T-helper 1 cell treated with Interleukin-12 subunit alpha and Interleukin-12 subunit beta and Interleukin-4 antibody, amounts not matched to agents 30 μg/mL and 1 μg/mL, for 36 hours (primary cell): ENCODE results near the gene NCOA6.

Experiments used
- H3K27ac Mint-ChIP-seq: one replicate; pipeline ENCODE4 v1.8.0; 2021; ENCODE audit warnings: mild to moderate bottlenecking, mixed read lengths
- H3K27me3 Mint-ChIP-seq: one replicate; pipeline ENCODE4 v1.8.0; 2021; ENCODE audit warnings: low read depth, mixed read lengths
- H3K36me3 Mint-ChIP-seq: one replicate; pipeline ENCODE4 v1.8.0; 2021; ENCODE audit warnings: low read depth, mixed read lengths
- H3K4me1 Mint-ChIP-seq: one replicate; pipeline ENCODE4 v1.8.0; 2021; ENCODE audit warnings: low read depth, mixed read lengths
- H3K4me3 Mint-ChIP-seq: one replicate; pipeline ENCODE4 v1.8.0; 2021; ENCODE audit warnings: mild to moderate bottlenecking, moderate library complexity, mixed read lengths
- H3K9me3 Mint-ChIP-seq: one replicate; pipeline ENCODE4 v1.8.0; 2021; ENCODE audit warnings: mixed read lengths

Gene NCOA6

DNA sequence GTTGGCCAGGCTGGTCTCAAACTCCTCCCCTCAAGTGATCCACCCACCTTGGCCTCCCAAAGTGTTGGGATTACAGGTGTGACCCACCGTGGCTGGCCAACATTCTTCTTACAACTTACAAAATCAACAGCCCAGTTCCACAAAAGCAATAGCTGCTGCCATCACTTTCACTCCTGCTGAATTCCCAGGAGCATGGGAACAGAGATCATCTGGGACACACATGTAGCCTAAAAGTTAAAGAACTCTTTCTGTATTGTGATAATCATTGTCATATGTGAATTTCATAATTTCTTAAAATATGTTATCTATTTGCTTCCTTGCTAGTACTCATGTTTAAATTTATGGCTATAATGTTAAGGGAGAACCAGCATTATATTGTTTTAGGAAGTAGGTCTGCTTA, 51.7 kb downstream of the NCOA6 start:
- Mint-ChIP-seq H3K4me3 (no peak overlapping the region), H3K36me3 (peaks cover 28% of the 10 kb centered on the region), H3K27me3 (no peaks in the 10 kb centered on the region), H3K4me1 (no peaks in the 10 kb centered on the region), H3K27ac (no peak overlapping the region), H3K9me3 (no peaks in the 10 kb centered on the region)

DNA sequence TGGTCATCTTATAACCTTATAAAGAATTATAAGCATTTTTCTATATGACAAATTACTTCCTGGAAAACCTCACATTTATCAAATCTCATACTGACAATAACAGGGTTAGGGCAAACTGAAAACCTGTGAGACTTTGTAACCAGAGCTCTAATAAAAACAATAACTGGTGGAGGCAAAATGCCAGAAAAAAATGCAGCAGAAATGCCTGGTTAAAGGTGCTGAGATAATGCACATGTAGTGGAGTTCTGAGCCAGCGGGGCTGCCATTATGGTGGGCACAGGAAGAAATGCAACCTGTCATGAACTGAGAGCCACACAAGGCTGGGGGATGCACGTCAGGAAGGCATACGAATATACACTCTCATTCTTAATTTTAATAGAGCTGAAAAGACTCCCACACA, 53.0 kb downstream of the NCOA6 start:
- Mint-ChIP-seq H3K27me3 (no peaks in the 10 kb centered on the region), H3K36me3 (peaks cover 32% of the 10 kb centered on the region), H3K9me3 (no peaks in the 10 kb centered on the region), H3K4me3 (no peak overlapping the region), H3K4me1 (no peaks in the 10 kb centered on the region), H3K27ac (no peak overlapping the region)

DNA sequence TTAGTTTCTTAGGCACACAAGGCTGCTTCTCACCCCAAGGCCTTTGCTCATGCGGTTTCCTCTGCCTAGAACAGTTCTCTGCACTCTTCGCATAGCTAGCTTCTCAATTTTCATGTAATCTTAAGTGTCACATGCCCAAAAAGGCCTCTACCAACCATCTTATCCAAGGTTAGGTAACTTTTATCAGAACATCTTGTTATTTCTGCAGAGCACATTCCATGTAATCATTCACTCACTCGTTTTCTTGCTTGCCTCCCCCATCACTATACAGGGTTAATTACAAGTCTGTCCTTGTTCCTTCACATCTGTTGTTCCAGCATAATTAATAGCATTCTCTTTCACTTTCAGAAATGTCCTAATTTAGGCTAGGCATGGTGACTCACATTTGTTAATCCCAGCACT, 53.8 kb downstream of the NCOA6 start:
- H3K4me1 Mint-ChIP-seq: no peaks in the 10 kb centered on the region
- no peaks in the 10 kb centered on the region for H3K9me3 Mint-ChIP-seq
- H3K27me3 Mint-ChIP-seq: no peaks in the 10 kb centered on the region
- H3K36me3 Mint-ChIP-seq: peaks cover 32% of the 10 kb centered on the region
- no peak overlapping the region for H3K4me3 Mint-ChIP-seq
- H3K27ac Mint-ChIP-seq: no peak overlapping the region

DNA sequence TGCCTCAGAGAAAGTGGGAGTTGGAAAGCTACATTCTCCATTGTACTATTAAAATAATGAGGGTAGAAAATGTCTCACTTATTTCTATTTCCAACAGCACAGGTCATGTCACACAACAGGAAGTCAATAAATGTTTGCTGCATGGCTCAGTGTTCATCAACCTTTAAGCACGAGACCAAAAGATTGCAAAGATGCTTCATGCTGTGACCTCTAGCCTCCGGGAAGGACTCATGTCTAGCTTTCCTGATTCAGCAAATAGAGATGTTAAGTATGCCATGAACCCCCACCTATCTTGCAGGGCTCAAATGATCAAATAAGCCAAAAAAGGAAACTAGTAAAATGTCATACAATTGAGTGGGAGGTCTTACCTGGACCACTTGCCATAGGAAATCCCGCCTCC, 57.4 kb downstream of the NCOA6 start:
- no peaks in the 10 kb centered on the region for H3K27me3 Mint-ChIP-seq
- H3K4me1 Mint-ChIP-seq: no peaks in the 10 kb centered on the region
- H3K27ac Mint-ChIP-seq: no peak overlapping the region
- no peak overlapping the region for H3K4me3 Mint-ChIP-seq
- H3K36me3 Mint-ChIP-seq: peaks cover 17% of the 10 kb centered on the region
- no peaks in the 10 kb centered on the region for H3K9me3 Mint-ChIP-seq

DNA sequence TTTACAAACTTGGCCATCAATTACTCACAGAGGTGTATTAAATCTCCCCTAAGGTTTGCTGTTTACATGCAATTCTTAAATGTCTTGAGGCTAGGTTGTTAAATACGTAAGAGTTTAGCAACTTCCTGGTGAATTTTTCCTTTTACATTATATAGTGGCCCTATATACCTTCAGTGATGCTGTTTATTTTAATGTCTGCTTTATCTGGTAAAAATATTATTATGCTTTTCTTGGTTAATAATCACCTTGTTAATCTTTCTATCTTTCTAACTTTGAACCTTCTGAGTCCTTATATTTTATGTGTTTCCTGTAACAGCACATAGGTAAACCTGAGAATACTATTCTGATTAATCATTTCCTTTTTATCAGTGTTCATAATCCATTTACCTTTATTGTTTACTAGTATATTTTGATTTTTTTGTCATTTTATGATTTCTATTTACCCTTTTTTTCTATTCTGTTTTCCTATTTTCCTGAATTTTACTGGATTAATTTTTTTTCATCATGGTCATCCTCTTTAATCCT, 63.4 kb downstream of the NCOA6 start:
- Mint-ChIP-seq H3K36me3 (peaks cover 29% of the 10 kb centered on the region), H3K4me3 (no peak overlapping the region), H3K9me3 (no peaks in the 10 kb centered on the region), H3K27ac (no peak overlapping the region), H3K27me3 (no peaks in the 10 kb centered on the region), H3K4me1 (no peaks in the 10 kb centered on the region)

DNA sequence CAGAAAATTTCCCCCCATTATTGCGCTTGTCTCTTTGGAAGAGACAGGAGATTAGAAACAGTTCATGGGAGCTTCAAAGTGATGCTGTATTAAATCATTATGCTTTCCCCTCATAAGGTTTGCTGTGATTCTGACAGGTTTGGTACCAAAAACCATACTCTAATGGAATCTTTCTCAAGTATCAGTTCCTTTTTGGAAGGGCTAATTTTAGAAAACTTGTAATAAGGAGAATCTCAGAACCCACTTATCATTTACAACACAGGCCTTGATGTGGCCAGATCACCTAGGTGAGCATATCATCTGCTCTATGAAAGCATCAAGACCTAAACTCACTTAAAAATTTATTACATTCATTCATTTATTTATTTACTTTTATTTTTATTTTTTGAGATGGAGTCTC, 70.1 kb downstream of the NCOA6 start:
- no peaks in the 10 kb centered on the region for H3K9me3 Mint-ChIP-seq
- no peak overlapping the region for H3K27ac Mint-ChIP-seq
- H3K27me3 Mint-ChIP-seq: no peaks in the 10 kb centered on the region
- H3K4me3 Mint-ChIP-seq: no peak overlapping the region
- peaks cover 5% of the 10 kb centered on the region for H3K4me1 Mint-ChIP-seq
- peaks cover 36% of the 10 kb centered on the region for H3K36me3 Mint-ChIP-seq

DNA sequence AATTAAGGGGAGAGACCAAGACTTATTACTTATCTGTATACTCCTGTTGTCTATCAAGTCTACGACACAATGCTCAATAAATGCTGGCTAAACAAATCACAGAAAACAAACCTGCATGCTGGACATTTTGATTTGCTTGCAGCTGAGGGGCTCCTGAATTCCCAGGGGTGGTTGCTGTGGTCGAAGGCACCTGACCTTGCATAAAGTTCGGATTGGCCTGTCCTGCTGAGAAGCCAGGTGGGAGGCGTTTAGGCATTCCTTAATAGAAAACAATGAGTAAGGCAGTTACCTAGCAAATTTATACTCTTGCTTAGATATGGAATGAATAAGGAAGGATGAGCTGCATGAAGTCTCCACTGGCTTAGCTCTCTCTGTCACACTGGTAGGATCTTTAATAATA, 70.8 kb downstream of the NCOA6 start:
- Mint-ChIP-seq H3K27ac (no peak overlapping the region), H3K4me1 (peaks cover 5% of the 10 kb centered on the region), H3K36me3 (peaks cover 42% of the 10 kb centered on the region), H3K27me3 (no peaks in the 10 kb centered on the region), H3K9me3 (no peaks in the 10 kb centered on the region), H3K4me3 (no peak overlapping the region)

DNA sequence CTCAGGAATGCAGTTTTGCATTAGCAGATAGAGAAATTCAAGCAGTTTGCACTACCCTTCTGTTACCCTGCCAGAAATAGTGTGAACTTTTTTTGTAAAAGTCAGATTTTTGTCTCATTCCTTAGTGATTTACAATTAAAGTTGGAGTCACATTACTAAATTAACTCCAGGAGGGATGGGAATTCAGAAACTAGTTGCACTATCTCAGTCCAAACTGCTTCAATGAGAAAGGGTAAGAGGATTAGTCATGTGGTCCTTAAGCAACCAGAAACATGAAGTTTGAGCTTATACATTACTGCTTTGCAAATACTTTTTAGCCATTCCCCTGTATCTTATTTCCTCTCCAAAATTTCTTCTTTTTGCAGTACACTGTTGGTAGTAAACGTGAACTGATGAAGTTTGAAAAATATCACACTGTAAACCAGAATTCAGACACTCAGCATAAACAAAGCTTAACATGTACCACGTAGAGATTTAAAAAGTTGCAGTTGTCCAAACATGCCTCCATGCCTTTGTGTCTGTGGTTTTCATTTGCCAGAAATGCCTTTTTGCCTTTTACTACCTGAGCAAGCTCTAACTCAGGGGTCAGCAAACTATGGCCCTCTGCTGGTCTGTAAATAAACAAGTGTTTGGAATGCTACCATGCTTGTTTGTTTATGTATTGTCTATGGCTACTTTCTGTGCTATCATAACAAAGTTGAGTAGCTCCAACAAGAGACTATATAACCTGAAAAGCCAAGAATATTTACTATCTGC, 71.6 kb downstream of the NCOA6 start:
- Mint-ChIP-seq H3K4me1 (peaks cover 5% of the 10 kb centered on the region), H3K27ac (no peak overlapping the region), H3K4me3 (no peak overlapping the region), H3K9me3 (no peaks in the 10 kb centered on the region), H3K27me3 (no peaks in the 10 kb centered on the region), H3K36me3 (peaks cover 41% of the 10 kb centered on the region)

DNA sequence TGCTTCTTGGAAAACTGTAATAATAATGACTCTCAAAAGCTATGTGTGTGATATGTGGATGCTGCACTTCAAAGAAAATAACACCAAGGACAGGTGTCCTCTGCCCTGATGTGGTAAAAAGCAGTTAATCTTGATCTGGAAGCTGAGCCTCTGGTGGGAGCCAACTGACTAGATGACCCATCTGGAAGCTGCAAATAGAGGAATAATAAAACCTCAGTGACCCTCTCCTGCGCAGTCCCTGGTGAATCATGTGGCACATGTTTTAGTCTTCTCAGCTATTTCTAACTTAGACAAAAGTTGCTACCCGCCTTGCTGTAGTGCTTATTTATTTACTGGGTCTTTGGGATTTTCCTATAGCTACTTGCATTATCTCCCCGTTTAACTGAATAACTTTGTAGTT, 74.0 kb downstream of the NCOA6 start:
- H3K27ac Mint-ChIP-seq: no peak overlapping the region
- no peaks in the 10 kb centered on the region for H3K9me3 Mint-ChIP-seq
- peaks cover 9% of the 10 kb centered on the region for H3K4me1 Mint-ChIP-seq
- no peaks in the 10 kb centered on the region for H3K27me3 Mint-ChIP-seq
- H3K36me3 Mint-ChIP-seq: peaks cover 31% of the 10 kb centered on the region
- H3K4me3 Mint-ChIP-seq: no peak overlapping the region

DNA sequence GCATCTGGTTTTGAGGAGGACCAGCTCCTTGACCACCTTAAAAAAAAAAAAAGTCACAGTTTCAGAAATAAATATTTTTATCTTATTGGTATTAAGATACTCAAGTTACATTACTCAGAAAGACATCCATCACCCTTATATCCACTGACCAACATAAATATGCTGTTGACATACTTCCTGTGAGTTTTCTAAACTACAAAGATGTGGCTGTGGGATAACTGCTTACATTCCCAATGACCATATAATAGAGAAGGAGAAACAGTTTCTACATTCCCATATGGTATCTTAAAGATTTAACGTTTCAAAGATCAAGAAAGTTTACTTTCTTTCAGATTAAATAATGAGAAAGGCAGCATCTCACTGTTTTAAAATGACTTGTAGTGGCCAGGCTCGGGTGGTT, 75.0 kb downstream of the NCOA6 start:
- Mint-ChIP-seq H3K36me3 (peaks cover 35% of the 10 kb centered on the region), H3K27ac (no peak overlapping the region), H3K4me1 (peaks cover 9% of the 10 kb centered on the region), H3K27me3 (no peaks in the 10 kb centered on the region), H3K9me3 (no peaks in the 10 kb centered on the region), H3K4me3 (no peak overlapping the region)

DNA sequence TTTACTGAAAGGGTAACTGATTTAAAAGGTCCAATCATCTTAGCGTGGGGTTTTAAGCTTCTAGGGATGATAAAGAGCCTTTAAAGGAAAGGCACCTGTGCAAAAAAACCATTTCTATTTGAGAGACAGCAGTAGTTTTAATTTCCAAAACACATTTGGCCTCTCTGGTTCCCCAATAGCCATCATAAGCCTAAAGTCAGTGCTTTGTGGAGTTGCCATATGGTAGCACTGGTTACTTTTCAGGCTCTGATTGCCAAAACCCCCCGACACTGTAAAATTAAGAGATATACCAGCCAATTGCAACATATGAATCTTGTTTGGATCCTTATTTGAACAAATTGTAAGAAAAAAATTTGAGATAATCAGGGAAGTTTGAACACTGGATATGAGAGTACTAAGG, 76.7 kb downstream of the NCOA6 start:
- Mint-ChIP-seq H3K36me3 (peaks cover 26% of the 10 kb centered on the region), H3K4me3 (no peak overlapping the region), H3K27ac (no peak overlapping the region), H3K4me1 (peaks cover 6% of the 10 kb centered on the region), H3K27me3 (no peaks in the 10 kb centered on the region), H3K9me3 (no peaks in the 10 kb centered on the region)

DNA sequence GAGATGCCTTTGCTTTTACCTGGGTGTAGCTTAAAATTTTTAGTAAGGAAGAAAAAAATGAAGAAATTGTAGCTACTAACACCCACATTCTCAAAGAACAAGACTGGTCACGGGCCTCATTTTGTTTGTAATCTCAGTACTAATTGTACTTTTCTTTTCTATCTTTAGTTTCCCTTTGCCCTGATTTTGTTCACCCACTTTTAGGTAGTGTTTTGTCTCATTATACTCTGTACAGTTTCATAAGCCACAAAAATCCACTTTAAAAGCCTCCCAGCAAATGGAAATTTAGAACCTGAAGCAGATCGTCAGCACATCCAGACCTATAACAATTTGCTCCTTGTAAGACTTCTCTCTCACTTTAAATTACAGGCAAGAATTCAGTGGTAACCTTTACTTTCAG, 78.0 kb downstream of the NCOA6 start:
- Mint-ChIP-seq H3K27ac (no peak overlapping the region), H3K36me3 (peaks cover 34% of the 10 kb centered on the region)

DNA sequence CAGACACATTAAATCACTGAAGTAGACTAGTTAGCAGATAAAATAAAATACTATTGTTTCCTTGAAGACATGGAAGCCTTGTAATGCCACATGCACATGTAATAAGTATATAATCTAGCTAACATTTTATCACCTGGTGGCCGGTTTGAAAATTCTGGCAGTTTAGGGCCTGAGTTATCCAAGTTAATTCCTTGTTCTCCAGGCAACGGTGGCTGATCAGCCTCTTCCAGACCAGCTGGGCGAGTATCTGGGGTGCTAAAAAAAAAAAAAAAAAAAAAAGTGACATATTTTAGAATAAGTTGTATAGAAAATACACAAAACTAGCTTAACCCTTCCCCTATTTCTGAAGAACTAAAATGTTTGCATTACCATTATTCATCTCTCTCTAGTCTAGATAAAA, 78.8 kb downstream of the NCOA6 start:
- no peak overlapping the region for H3K27ac Mint-ChIP-seq
- peaks cover 36% of the 10 kb centered on the region for H3K36me3 Mint-ChIP-seq
- no peaks in the 10 kb centered on the region for H3K27me3 Mint-ChIP-seq
- H3K4me1 Mint-ChIP-seq: peaks cover 4% of the 10 kb centered on the region
- no peaks in the 10 kb centered on the region for H3K9me3 Mint-ChIP-seq
- H3K4me3 Mint-ChIP-seq: no peak overlapping the region

More for the DNA sequence above, 78.0 kb downstream of the NCOA6 start:
- no peak overlapping the region for H3K4me3 Mint-ChIP-seq
- H3K9me3 Mint-ChIP-seq: no peaks in the 10 kb centered on the region
- peaks cover 6% of the 10 kb centered on the region for H3K4me1 Mint-ChIP-seq
- H3K27me3 Mint-ChIP-seq: no peaks in the 10 kb centered on the region

DNA sequence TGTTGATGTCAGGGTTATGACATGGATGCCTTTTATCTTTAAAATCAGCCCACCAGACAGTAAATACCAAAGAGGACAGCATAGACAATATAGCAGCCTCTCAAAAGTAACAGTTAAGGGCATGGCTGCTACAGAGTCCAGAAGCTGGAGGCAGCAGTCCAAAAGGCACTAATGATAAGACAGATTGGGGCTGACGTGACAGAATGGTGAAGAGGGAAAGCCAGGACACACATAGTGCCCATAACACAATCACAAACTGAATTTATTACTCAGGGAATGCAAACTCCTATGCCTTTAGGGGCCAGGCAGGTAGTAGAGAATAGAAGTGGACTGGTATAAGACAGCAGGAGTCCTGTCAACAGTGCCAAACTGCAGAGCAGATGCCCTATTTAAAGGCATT, 80.6 kb downstream of the NCOA6 start:
- no peaks in the 10 kb centered on the region for H3K9me3 Mint-ChIP-seq
- peaks cover 42% of the 10 kb centered on the region for H3K36me3 Mint-ChIP-seq
- no peak overlapping the region for H3K27ac Mint-ChIP-seq

DNA sequence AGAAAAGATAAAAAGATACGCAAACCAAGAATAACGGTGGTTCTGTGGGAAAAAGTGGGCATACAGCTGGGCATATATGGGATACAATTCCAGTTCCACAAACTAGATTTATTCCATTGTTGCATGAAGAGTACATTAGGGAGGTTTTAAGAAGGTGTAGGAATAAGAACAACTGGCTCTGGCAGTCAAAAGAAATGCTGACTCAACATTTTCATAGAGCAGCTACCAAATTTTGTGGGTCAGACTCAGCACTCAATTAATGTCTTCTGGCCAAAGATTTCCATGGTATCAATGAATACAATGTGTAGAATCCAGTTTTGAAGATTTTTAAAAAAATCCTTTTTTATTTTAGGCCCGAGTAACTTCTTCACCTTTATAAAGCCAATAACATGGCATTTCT, 81.1 kb downstream of the NCOA6 start:
- Mint-ChIP-seq H3K4me1 (peaks cover 4% of the 10 kb centered on the region), H3K9me3 (no peaks in the 10 kb centered on the region), H3K27me3 (no peaks in the 10 kb centered on the region), H3K27ac (no peak overlapping the region), H3K4me3 (no peak overlapping the region), H3K36me3 (peaks cover 40% of the 10 kb centered on the region)

More for the DNA sequence above, 80.6 kb downstream of the NCOA6 start:
- H3K4me3 Mint-ChIP-seq: no peak overlapping the region
- no peaks in the 10 kb centered on the region for H3K27me3 Mint-ChIP-seq
- H3K4me1 Mint-ChIP-seq: peaks cover 4% of the 10 kb centered on the region
